Uterus (tissue), 4 donors: ENCODE results near the gene KLF11. TPM values are rescaled to one million over a fixed set of nuclear protein-coding genes. Genes with fewer than 3 reads are reported as not detected.

Source experiments
- DNase-seq, 2 donors: peaks; one replicate each; pipeline ENCODE4 v3.0.0-alpha.2; 2019 to 2020
- H3K27ac ChIP-seq, 2 donors: fragments of 200-600 bp; sonication (generic); 1 replicate in 1 of 2; 2 replicates in 1 of 2; pipeline ENCODE4 v1.5.1; 2016 to 2018
- H3K27me3 ChIP-seq, 2 donors: fragments of 200-600 bp; sonication (generic); one replicate each; pipeline ENCODE4 v1.5.1; 2018 to 2019; ENCODE audit warnings: control low read depth in 1 of 2
- H3K36me3 ChIP-seq, 2 donors: fragments of 200-600 bp; sonication (generic); one replicate each; pipeline ENCODE4 v1.5.1; 2019; ENCODE audit warnings: control low read depth in 1 of 2
- H3K4me1 ChIP-seq, 2 donors: fragments of 200-600 bp; sonication (generic); one replicate each; pipeline ENCODE4 v1.5.1; 2018 to 2019; ENCODE audit warnings: control low read depth in 1 of 2
- H3K4me3 ChIP-seq, 2 donors: fragments of 200-600 bp; sonication (generic); 1 replicate in 1 of 2; 2 replicates in 1 of 2; pipeline ENCODE4 v1.5.1; 2018 to 2019; ENCODE audit warnings: mild to moderate bottlenecking in 1 of 2
- H3K9me3 ChIP-seq, 2 donors: fragments of 200-600 bp; sonication (generic); one replicate each; pipeline ENCODE4 v1.5.1; 2019; ENCODE audit warnings: control low read depth in 1 of 2
- CTCF ChIP-seq, 4 experiments: fragments of 200-600 bp in 2 of 4; fragments of 450-650 bp in 2 of 4; sonication (generic) in 2 of 4; IDR thresholded peaks; one replicate each; pipeline ENCODE4 v1.5.1; 2016 to 2019; ENCODE audit warnings: antibody characterized with exemption in 4 of 4, mild to moderate bottlenecking in 2 of 4, moderate library complexity in 1 of 4
- POLR2A ChIP-seq, 2 donors: fragments of 450-650 bp; IDR thresholded peaks; one replicate each; pipeline ENCODE4 v1.6.1; 2016; ENCODE audit warnings: antibody characterized with exemption in 2 of 2, mild to moderate bottlenecking in 1 of 2, moderate library complexity in 1 of 2
- intact Hi-C: fragments of 100-400 bp; cut with DNase I; formaldehyde crosslinking; loops from one replicate; pipeline ENCODE4 v1.15.1; 2023; ENCODE audit warnings: low total_unique reads
- total RNA-seq, 4 donors: library from RNA; depleted of rRNA in 3 of 4; stranded (reverse); fragments of >200 nt in 3 of 4; gene quantifications; one replicate each; pipeline versions ENCODE4 v1.1.0 to v1.2.4, GENCODE V29; 2014 to 2023
- donor health status: DM: yes; HTN: yes; CAD: no.

Gene KLF11
- total RNA-seq, 4 donors from 2014 or later, result 23.4 to 49.9 (median 31.7) TPM

GRCh38 chr2:10036095-10036884 is 7.1 kb upstream of the KLF11 start:
- H3K27me3 ChIP-seq, result no peaks in the 10 kb centered on the region
- intact Hi-C loops, result no loop called here
- peak; percentile 20 to 59 (median 50) for TF ChIP-seq CTCF (IDR thresholded peaks at IDR 0.05)
- TF ChIP-seq POLR2A (IDR thresholded peaks at IDR 0.05), result no peak
- no peak overlapping the region for H3K4me3 ChIP-seq
- H3K27ac ChIP-seq, result peak overlapping the region; percentile 37 to 39
- no peaks in the 10 kb centered on the region for H3K9me3 ChIP-seq
- DNase-seq, result peak; percentile 70 to 72
- H3K36me3 ChIP-seq, result no peaks in the 10 kb centered on the region
- H3K4me1 ChIP-seq, result no peaks in the 10 kb centered on the region

GRCh38 chr2:10038123-10038522 is 5.2 kb upstream of the KLF11 start:
- no peak for TF ChIP-seq CTCF (IDR thresholded peaks at IDR 0.05)
- TF ChIP-seq POLR2A (IDR thresholded peaks at IDR 0.05), result no peak
- Histone ChIP-seq H3K27ac (peak overlapping the region in 1 of 2 donors; percentile 37), H3K36me3 (no peaks in the 10 kb centered on the region), H3K4me1 (peaks cover 0 to 5% of the 10 kb centered on the region in 2 donors), H3K4me3 (no peak overlapping the region), H3K27me3 (no peaks in the 10 kb centered on the region), H3K9me3 (no peaks in the 10 kb centered on the region)
- no peak for DNase-seq
- intact Hi-C loops, result no loop called here

GRCh38 chr2:10038716-10039115 is 4.6 kb upstream of the KLF11 start:
- H3K4me1 ChIP-seq, result peaks cover 0 to 5% of the 10 kb centered on the region in 2 donors
- TF ChIP-seq CTCF (IDR thresholded peaks at IDR 0.05), result no peak

GRCh38 chr2:10039658-10040410 is 3.5 kb upstream of the KLF11 start:
- Histone ChIP-seq H3K4me1 (peaks cover 0 to 5% of the 10 kb centered on the region in 2 donors), H3K9me3 (no peaks in the 10 kb centered on the region), H3K4me3 (no peak overlapping the region), H3K36me3 (no peaks in the 10 kb centered on the region), H3K27ac (no peak overlapping the region), H3K27me3 (no peaks in the 10 kb centered on the region)
- TF ChIP-seq POLR2A (IDR thresholded peaks at IDR 0.05) (no peak), CTCF (IDR thresholded peaks at IDR 0.05) (no peak)
- no peak for DNase-seq
- intact Hi-C loops, result no loop called here

More at GRCh38 chr2:10038716-10039115, 4.6 kb upstream of the KLF11 start:
- no peaks in the 10 kb centered on the region for H3K36me3 ChIP-seq
- no peak overlapping the region for H3K4me3 ChIP-seq
- peak overlapping the region in 1 of 2 donors; percentile 1 for H3K27ac ChIP-seq
- intact Hi-C loops, result no loop called here
- no peak for DNase-seq
- H3K9me3 ChIP-seq, result no peaks in the 10 kb centered on the region
- no peaks in the 10 kb centered on the region for H3K27me3 ChIP-seq

- peak overlapping the region; percentile 100 for H3K27ac ChIP-seq
Measured at GRCh38 chr2:10041711-10042110, 1.6 kb upstream of the KLF11 start.

More at GRCh38 chr2:10041711-10042110, 1.6 kb upstream of the KLF11 start:
- peaks cover 0 to 8% of the 10 kb centered on the region in 2 donors for H3K4me1 ChIP-seq
- TF ChIP-seq CTCF (IDR thresholded peaks at IDR 0.05) (no peak), POLR2A (IDR thresholded peaks at IDR 0.05) (no peak)
- intact Hi-C loops, result no loop called here
- no peaks in the 10 kb centered on the region for H3K36me3 ChIP-seq
- H3K9me3 ChIP-seq, result no peaks in the 10 kb centered on the region
- DNase-seq, result no peak
- H3K4me3 ChIP-seq, result peak overlapping the region in 1 of 2 donors; percentile 43
- no peaks in the 10 kb centered on the region for H3K27me3 ChIP-seq
